ENCODE results near the gene BCL10.

DNA sequence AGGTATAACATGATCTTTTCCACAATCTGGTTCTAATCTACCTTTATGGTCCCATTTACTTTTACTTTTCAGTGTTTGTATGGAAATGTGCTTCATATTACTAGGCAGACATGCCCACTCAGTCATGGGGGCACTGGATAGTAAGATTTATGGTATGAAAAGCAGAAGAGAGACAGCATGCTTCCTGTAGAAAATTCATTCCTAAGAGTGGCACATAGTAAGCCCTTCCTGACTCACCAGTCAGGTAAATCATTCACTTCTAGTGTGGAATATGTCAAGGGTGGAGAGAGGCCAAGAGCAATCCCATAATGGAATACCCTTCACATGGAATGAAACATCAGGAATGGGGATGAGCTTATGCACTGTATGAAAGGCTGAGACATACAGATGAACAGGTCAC, 49.5 kb upstream of the BCL10 start:
- TF ChIP-seq, protein P1, sequence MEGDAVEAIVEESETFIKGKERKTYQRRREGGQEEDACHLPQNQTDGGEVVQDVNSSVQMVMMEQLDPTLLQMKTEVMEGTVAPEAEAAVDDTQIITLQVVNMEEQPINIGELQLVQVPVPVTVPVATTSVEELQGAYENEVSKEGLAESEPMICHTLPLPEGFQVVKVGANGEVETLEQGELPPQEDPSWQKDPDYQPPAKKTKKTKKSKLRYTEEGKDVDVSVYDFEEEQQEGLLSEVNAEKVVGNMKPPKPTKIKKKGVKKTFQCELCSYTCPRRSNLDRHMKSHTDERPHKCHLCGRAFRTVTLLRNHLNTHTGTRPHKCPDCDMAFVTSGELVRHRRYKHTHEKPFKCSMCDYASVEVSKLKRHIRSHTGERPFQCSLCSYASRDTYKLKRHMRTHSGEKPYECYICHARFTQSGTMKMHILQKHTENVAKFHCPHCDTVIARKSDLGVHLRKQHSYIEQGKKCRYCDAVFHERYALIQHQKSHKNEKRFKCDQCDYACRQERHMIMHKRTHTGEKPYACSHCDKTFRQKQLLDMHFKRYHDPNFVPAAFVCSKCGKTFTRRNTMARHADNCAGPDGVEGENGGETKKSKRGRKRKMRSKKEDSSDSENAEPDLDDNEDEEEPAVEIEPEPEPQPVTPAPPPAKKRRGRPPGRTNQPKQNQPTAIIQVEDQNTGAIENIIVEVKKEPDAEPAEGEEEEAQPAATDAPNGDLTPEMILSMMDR (IDR thresholded peaks at IDR 0.05; ENCODE audit: insufficient read depth, low read depth, low read length): no peak
- TF ChIP-seq EZH2 (IDR thresholded peaks at IDR 0.05; ENCODE audit: insufficient read depth, low read length): no peak

Data from astrocyte (in vitro differentiated cells and primary cell).